Spleen (tissue), 7 donors: ENCODE data around the gene CGRRF1.

Experiments used
- POLR2A ChIP-seq, 3 donors: fragments of 450-650 bp; IDR thresholded peaks; one replicate each; pipeline ENCODE4 v1.5.1; 2017; ENCODE audit warnings: antibody characterized with exemption in 3 of 3, mild to moderate bottlenecking in 1 of 3
- POLR2AphosphoS5 ChIP-seq, 3 donors: sonication (generic); formaldehyde crosslinking; IDR thresholded peaks; one replicate each; pipeline ENCODE4 v1.5.1; 2017; ENCODE audit warnings: antibody characterized with exemption in 3 of 3
- TF ChIP-seq, protein P1 (sequence below), 11 experiments: fragments of 200-600 bp in 7 of 11; fragments of 450-650 bp in 4 of 11; sonication (generic) in 4 of 11; IDR thresholded peaks in 8 of 11; conservative IDR thresholded peaks in 3 of 11; 1 replicate in 7 of 11; 2 replicates in 4 of 11; pipeline versions ENCODE4 v1.4.0 to v1.8.0; 2016 to 2021; ENCODE audit warnings: antibody characterized with exemption in 11 of 11, inconsistent platforms in 4 of 11, mild to moderate bottlenecking in 1 of 11
- donor health status: DM: no; HTN: no; CAD: no; lungs with moderate emphysema.
- donor health status: DM: no; HTN: no; CAD: no.
- donor health status: DM: no; HTN: no; CAD: no.

DNA sequence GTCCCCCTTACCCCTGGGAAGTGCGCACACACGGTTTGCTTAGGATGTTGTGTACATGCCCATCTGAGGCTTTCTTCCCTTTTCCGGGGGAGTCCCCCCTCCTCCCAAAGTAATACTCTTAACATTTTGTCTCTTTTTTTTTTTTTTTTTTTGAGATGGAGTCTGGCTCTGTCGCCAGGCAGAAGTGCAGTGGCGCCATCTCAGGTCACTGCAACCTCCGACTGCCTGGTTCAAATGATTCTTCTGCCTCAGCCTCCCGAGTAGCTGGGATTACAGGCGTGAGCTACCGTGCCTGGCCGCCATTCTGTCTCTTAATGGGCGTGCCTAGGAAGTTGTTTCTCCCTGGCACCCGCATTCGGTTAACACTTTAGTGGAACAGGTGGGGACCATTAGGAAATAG is 16.4 kb upstream of the CGRRF1 start:
- TF ChIP-seq, protein P1, sequence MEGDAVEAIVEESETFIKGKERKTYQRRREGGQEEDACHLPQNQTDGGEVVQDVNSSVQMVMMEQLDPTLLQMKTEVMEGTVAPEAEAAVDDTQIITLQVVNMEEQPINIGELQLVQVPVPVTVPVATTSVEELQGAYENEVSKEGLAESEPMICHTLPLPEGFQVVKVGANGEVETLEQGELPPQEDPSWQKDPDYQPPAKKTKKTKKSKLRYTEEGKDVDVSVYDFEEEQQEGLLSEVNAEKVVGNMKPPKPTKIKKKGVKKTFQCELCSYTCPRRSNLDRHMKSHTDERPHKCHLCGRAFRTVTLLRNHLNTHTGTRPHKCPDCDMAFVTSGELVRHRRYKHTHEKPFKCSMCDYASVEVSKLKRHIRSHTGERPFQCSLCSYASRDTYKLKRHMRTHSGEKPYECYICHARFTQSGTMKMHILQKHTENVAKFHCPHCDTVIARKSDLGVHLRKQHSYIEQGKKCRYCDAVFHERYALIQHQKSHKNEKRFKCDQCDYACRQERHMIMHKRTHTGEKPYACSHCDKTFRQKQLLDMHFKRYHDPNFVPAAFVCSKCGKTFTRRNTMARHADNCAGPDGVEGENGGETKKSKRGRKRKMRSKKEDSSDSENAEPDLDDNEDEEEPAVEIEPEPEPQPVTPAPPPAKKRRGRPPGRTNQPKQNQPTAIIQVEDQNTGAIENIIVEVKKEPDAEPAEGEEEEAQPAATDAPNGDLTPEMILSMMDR (IDR thresholded peaks at IDR 0.05 in 8 of 11, conservative IDR thresholded peaks at IDR 0.05 in 3 of 11), result no peak
- TF ChIP-seq POLR2A (IDR thresholded peaks at IDR 0.05) (no peak), POLR2AphosphoS5 (IDR thresholded peaks at IDR 0.05) (no peak)
